ENCODE measurements around the gene ORC5. TPM values are rescaled to one million over a fixed set of nuclear protein-coding genes. Genes with fewer than 3 reads are reported as not detected.

The ORC5 gene
- total and polyA plus RNA-seq, 4 donors = 6.5 to 53.6 (median 13.9) TPM

DNA sequence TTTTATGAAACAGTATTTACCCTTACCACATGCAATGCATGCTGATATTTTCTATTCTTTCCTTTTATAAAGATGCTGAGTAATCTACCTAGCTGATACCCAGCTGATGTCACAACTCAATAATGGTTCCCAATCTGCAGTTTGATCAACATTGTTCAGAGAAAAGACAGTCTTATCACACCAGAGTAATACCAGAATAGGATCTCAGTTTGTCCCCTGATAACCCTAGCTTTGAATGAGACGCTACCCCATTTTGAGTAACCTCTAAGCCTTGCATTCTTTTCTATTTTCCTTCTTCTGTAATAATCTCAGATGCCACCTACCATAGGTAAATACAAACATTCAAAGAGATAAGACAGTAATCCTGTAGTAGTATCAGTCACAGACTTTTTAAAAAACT lies 118.8 kb downstream of the ORC5 start:
- Histone ChIP-seq H3K27me3 (ENCODE audit: control insufficient read depth in 3 of 3, insufficient read depth in 3 of 3, low read length in 2 of 3) (peaks cover 0 to 4% (median 0%) of the 10 kb centered on the region in 3 donors), H3K4me1 (ENCODE audit: control insufficient read depth in 5 of 5, insufficient read depth in 5 of 5, low read length in 5 of 5) (no peaks in the 10 kb centered on the region), H3K9ac (ENCODE audit: insufficient read depth in 1 of 2, low read length in 2 of 2) (no peak overlapping the region), H3K36me3 (ENCODE audit: control insufficient read depth in 4 of 4, insufficient read depth in 4 of 4, low read length in 4 of 4) (no peaks in the 10 kb centered on the region), H3K27ac (ENCODE audit: low read depth in 1 of 2, low read length in 1 of 2) (no peak overlapping the region), H3K9me3 (ENCODE audit: control insufficient read depth in 4 of 4, insufficient read depth in 3 of 4, low read length in 3 of 4) (no peaks in the 10 kb centered on the region), H3K4me3 (no peak overlapping the region)
- no peak for DNase-seq
- 56 to 73% methylated on average over 1 of the region's 1 CpG for WGBS, 2 donors
- ATAC-seq (ENCODE audit: insufficient read depth, low FRiP score) = no peak
- TF ChIP-seq, protein P1, sequence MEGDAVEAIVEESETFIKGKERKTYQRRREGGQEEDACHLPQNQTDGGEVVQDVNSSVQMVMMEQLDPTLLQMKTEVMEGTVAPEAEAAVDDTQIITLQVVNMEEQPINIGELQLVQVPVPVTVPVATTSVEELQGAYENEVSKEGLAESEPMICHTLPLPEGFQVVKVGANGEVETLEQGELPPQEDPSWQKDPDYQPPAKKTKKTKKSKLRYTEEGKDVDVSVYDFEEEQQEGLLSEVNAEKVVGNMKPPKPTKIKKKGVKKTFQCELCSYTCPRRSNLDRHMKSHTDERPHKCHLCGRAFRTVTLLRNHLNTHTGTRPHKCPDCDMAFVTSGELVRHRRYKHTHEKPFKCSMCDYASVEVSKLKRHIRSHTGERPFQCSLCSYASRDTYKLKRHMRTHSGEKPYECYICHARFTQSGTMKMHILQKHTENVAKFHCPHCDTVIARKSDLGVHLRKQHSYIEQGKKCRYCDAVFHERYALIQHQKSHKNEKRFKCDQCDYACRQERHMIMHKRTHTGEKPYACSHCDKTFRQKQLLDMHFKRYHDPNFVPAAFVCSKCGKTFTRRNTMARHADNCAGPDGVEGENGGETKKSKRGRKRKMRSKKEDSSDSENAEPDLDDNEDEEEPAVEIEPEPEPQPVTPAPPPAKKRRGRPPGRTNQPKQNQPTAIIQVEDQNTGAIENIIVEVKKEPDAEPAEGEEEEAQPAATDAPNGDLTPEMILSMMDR (IDR thresholded peaks at IDR 0.05; ENCODE audit: control extremely low read depth, extremely low read depth) = no peak

Other genes with a start within 250 kb of the ORC5 start
- gene RELN, start 218.4 kb downstream of the ORC5 start, total RNA-seq = 1 to 10 TPM; 3.3 to 7.7 TPM
- under 1 TPM; 0.24 to 0.64 TPM for gene RELN, start 218.4 kb downstream of the ORC5 start, polyA plus RNA-seq
- gene LHFPL3, start 120.6 kb upstream of the ORC5 start, total RNA-seq = not detected
- gene LHFPL3, start 120.6 kb upstream of the ORC5 start, polyA plus RNA-seq = not detected

All from lung (tissue), 12 donors.